Mesendoderm (in vitro differentiated cells): ENCODE data around the gene MINK1.

Experiments
- DNase-seq: peaks from one replicate; pipeline ENCODE4 v3.0.0; 2013
- H2AK5ac ChIP-seq: 2 replicates; pipeline ENCODE4 v1.6.1; 2013; ENCODE audit warnings: low read length, inconsistent platforms
- H2BK120ac ChIP-seq: 2 replicates; pipeline ENCODE4 v1.6.1; 2013; ENCODE audit warnings: low read depth, mild to moderate bottlenecking, low read length, moderate library complexity, mixed read lengths
- H2BK15ac ChIP-seq: replicated peaks from 2 replicates; pipeline ENCODE4 v1.6.1; 2013; ENCODE audit warnings: low read depth, mild to moderate bottlenecking, moderate library complexity
- H2BK5ac ChIP-seq: 2 replicates; pipeline ENCODE4 v1.6.1; 2013; ENCODE audit warnings: low read length, inconsistent platforms
- H3K18ac ChIP-seq: 2 replicates; pipeline ENCODE4 v1.6.1; 2013; ENCODE audit warnings: mild to moderate bottlenecking, low read length, mixed read lengths
- H3K23ac ChIP-seq: one replicate; pipeline ENCODE4 v1.6.1; 2013; ENCODE audit warnings: low read length
- H3K27ac ChIP-seq: 2 replicates; pipeline ENCODE4 v1.5.1; 2013; ENCODE audit warnings: low read depth, mild to moderate bottlenecking, inconsistent platforms, low read length, moderate library complexity
- H3K27me3 ChIP-seq: 2 replicates; pipeline ENCODE4 v1.6.1; 2013; ENCODE audit warnings: low read length, control low read depth, mild to moderate bottlenecking, inconsistent platforms; ENCODE audit not compliant: insufficient read depth, poor library complexity
- H3K36me3 ChIP-seq: 2 replicates; pipeline ENCODE4 v1.6.1; 2013; ENCODE audit warnings: low read length, inconsistent platforms; ENCODE audit not compliant: control insufficient read depth, insufficient read depth
- H3K4ac ChIP-seq: one replicate; pipeline ENCODE4 v1.6.1; 2013; ENCODE audit warnings: low read depth, mild to moderate bottlenecking, low read length, moderate library complexity
- H3K4me1 ChIP-seq: 2 replicates; pipeline ENCODE4 v1.6.1; 2013; ENCODE audit warnings: low read depth, low read length, inconsistent platforms; ENCODE audit not compliant: control insufficient read depth
- H3K4me2 ChIP-seq: 2 replicates; pipeline ENCODE4 v1.6.1; 2013; ENCODE audit warnings: low read length
- H3K4me3 ChIP-seq: 2 replicates; pipeline ENCODE4 v1.5.1; 2013; ENCODE audit warnings: mild to moderate bottlenecking, low read length
- H3K56ac ChIP-seq: one replicate; pipeline ENCODE4 v1.6.1; 2013; ENCODE audit warnings: low read length
- H3K79me1 ChIP-seq: 2 replicates; pipeline ENCODE4 v1.6.1; 2013; ENCODE audit warnings: low read length, inconsistent platforms
- H3K79me2 ChIP-seq: 2 replicates; pipeline ENCODE4 v1.6.1; 2013; ENCODE audit warnings: mild to moderate bottlenecking, low read length; ENCODE audit not compliant: control insufficient read depth, insufficient read depth
- H3K9ac ChIP-seq: 2 replicates; pipeline ENCODE4 v1.6.1; 2013; ENCODE audit warnings: low read length, inconsistent platforms
- H4K5ac ChIP-seq: one replicate; pipeline ENCODE4 v1.6.1; 2013; ENCODE audit warnings: low read length
- H4K8ac ChIP-seq: one replicate; pipeline ENCODE4 v1.6.1; 2013; ENCODE audit warnings: low read depth, mild to moderate bottlenecking, control low read depth, low read length, moderate library complexity
- WGBS: extraction: QIAGEN DNeasy Blood & Tissue Kit; methylation state at CpG from one replicate; pipeline ENCODE4 v1.1.7; 2013; ENCODE audit warnings: low lambda C conversion rate, missing lambda C conversion rate; ENCODE audit not compliant: insufficient coverage; ENCODE audit errors: extremely low coverage; 5-methylcytosine and 5-hydroxymethylcytosine counted together

Gene MINK1

DNA sequence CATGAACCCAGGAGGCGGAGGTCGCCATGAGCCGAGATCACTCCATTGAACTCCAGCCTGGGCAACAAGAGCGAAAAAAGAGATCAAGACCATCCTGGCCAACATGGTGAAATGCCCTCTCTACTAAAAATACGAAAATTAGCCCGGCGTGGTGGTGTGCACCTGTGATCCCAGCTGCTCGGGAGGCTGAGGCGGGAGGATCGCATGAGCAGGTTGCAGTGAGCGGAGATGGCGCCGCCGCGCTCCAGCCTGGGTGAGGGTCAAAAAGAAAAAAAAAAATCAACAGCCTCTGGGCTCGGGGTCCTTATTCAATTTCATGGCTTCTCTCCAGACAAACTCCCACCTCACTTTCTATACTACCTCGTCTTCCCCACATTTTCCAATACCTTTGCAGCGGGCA is 95.7 kb downstream of the MINK1 start:
- H3K23ac ChIP-seq, result no peak overlapping the region
- no peak overlapping the region for H3K9ac ChIP-seq
- H3K27ac ChIP-seq, result no peak overlapping the region
- no peaks in the 10 kb centered on the region for H3K79me2 ChIP-seq
- H3K36me3 ChIP-seq, result no peaks in the 10 kb centered on the region
- no peak overlapping the region for H3K56ac ChIP-seq
- H2BK5ac ChIP-seq, result no peak overlapping the region
- DNase-seq, result no peak
- H3K18ac ChIP-seq, result no peak overlapping the region
- no peak overlapping the region for H3K4ac ChIP-seq
- no peaks in the 10 kb centered on the region for H3K27me3 ChIP-seq
- H3K4me3 ChIP-seq, result no peak overlapping the region
- H3K4me2 ChIP-seq, result no peak overlapping the region
- H4K5ac ChIP-seq, result no peak overlapping the region
- WGBS, result no CpG with 5 or more reads among the region's 18 CpGs
- H2BK15ac ChIP-seq, result no peak overlapping the region
- no peaks in the 10 kb centered on the region for H3K4me1 ChIP-seq
- no peak overlapping the region for H2BK120ac ChIP-seq
- no peaks in the 10 kb centered on the region for H3K79me1 ChIP-seq
- no peak overlapping the region for H4K8ac ChIP-seq
- H2AK5ac ChIP-seq, result no peak overlapping the region

DNA sequence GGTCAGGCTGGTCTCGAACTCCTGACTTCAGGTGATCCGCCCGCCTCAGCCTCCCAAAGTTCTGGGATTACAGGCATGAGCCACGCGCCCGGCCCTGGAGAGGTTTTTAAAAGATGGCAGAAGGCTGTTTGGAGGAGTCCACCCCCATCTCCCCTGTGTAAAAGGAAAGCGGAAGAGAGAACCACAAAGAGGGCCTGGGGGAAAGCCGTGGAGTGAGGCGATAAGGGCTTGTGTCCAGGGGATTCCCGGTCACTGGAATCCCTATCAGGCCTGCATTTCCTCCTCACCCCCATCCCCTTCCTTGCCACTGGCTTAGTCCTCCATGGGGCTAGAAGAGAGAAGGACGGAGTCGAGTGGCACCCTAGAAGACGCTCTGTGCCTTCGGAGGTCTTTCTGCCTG is 98.8 kb downstream of the MINK1 start, which contains the start of gene GP1BA:
Gene GP1BA, plus strand, starts transcription at position 315 of the 400 bp plus-strand sequence. CDS start 328 bp downstream, outside the sequence.
- H3K4me1 ChIP-seq, result no peaks in the 10 kb centered on the region
- H2BK15ac ChIP-seq, result no peak within 1 kb of the TSS
- no peak within 1 kb of the TSS for H3K4ac ChIP-seq
- no peaks in the 10 kb centered on the region for H3K79me1 ChIP-seq
- H3K79me2 ChIP-seq, result no peaks in the 10 kb centered on the region
- no peak within 1 kb of the TSS for H3K27ac ChIP-seq
- no CpG with 5 or more reads among the region's 14 CpGs for WGBS
- H4K8ac ChIP-seq, result no peak within 1 kb of the TSS
- H3K23ac ChIP-seq, result no peak within 1 kb of the TSS
- no peak within 1 kb of the TSS for H3K9ac ChIP-seq
- H3K18ac ChIP-seq, result no peak within 1 kb of the TSS
- H2AK5ac ChIP-seq, result no peak within 1 kb of the TSS
- no peak for DNase-seq
- no peak within 1 kb of the TSS for H4K5ac ChIP-seq
- H3K4me2 ChIP-seq, result no peak within 1 kb of the TSS
- no peak within 1 kb of the TSS for H2BK5ac ChIP-seq
- no peak within 1 kb of the TSS for H3K4me3 ChIP-seq
- H3K36me3 ChIP-seq, result no peaks in the 10 kb centered on the region
- no peaks in the 10 kb centered on the region for H3K27me3 ChIP-seq
- H2BK120ac ChIP-seq, result no peak within 1 kb of the TSS
- no peak within 1 kb of the TSS for H3K56ac ChIP-seq

DNA sequence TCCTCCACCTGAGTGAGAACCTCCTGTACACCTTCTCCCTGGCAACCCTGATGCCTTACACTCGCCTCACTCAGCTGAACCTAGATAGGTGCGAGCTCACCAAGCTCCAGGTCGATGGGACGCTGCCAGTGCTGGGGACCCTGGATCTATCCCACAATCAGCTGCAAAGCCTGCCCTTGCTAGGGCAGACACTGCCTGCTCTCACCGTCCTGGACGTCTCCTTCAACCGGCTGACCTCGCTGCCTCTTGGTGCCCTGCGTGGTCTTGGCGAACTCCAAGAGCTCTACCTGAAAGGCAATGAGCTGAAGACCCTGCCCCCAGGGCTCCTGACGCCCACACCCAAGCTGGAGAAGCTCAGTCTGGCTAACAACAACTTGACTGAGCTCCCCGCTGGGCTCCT is 99.6 kb downstream of the MINK1 start:
- Histone ChIP-seq H3K18ac (no peak overlapping the region), H3K4me3 (no peak overlapping the region), H3K9ac (no peak overlapping the region), H3K4ac (no peak overlapping the region), H3K36me3 (no peaks in the 10 kb centered on the region), H2BK5ac (no peak overlapping the region), H3K4me1 (no peaks in the 10 kb centered on the region), H4K8ac (no peak overlapping the region), H3K23ac (no peak overlapping the region), H2BK120ac (no peak overlapping the region), H3K56ac (no peak overlapping the region), H3K4me2 (no peak overlapping the region), H3K79me2 (no peaks in the 10 kb centered on the region), H3K79me1 (no peaks in the 10 kb centered on the region), H2AK5ac (no peak overlapping the region), H3K27ac (no peak overlapping the region), H4K5ac (no peak overlapping the region), H2BK15ac (no peak overlapping the region), H3K27me3 (no peaks in the 10 kb centered on the region)
- no CpG with 5 or more reads among the region's 12 CpGs for WGBS
- DNase-seq, result no peak

DNA sequence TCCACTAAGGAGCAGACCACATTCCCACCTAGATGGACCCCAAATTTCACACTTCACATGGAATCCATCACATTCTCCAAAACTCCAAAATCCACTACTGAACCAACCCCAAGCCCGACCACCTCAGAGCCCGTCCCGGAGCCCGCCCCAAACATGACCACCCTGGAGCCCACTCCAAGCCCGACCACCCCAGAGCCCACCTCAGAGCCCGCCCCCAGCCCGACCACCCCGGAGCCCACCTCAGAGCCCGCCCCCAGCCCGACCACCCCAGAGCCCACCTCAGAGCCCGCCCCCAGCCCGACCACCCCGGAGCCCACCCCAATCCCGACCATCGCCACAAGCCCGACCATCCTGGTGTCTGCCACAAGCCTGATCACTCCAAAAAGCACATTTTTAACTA is 100.5 kb downstream of the MINK1 start:
- H2AK5ac ChIP-seq, result no peak overlapping the region
- no peak overlapping the region for H3K4me2 ChIP-seq
- H4K8ac ChIP-seq, result no peak overlapping the region
- H2BK15ac ChIP-seq, result no peak overlapping the region
- no peak for DNase-seq
- no peak overlapping the region for H3K18ac ChIP-seq
- H3K79me1 ChIP-seq, result peaks cover 5% of the 10 kb centered on the region
- H2BK5ac ChIP-seq, result no peak overlapping the region
- no CpG with 5 or more reads among the region's 16 CpGs for WGBS
- no peaks in the 10 kb centered on the region for H3K36me3 ChIP-seq
- no peak overlapping the region for H3K56ac ChIP-seq
- no peaks in the 10 kb centered on the region for H3K27me3 ChIP-seq
- no peak overlapping the region for H3K4ac ChIP-seq
- H3K27ac ChIP-seq, result no peak overlapping the region
- H3K4me1 ChIP-seq, result peaks cover under 1% of the 10 kb centered on the region
- H2BK120ac ChIP-seq, result no peak overlapping the region
- no peak overlapping the region for H3K9ac ChIP-seq
- no peak overlapping the region for H4K5ac ChIP-seq
- no peak overlapping the region for H3K4me3 ChIP-seq
- H3K23ac ChIP-seq, result no peak overlapping the region
- peaks cover 4% of the 10 kb centered on the region for H3K79me2 ChIP-seq

GRCh38 chr17:4934173-4934979 is 101.2 kb downstream of the MINK1 start:
- no peaks in the 10 kb centered on the region for H3K27me3 ChIP-seq
- H3K27ac ChIP-seq, result no peak overlapping the region

GRCh38 chr17:4935650-4936049 is 102.5 kb downstream of the MINK1 start:
- H3K27ac ChIP-seq, result no peak overlapping the region
- H3K56ac ChIP-seq, result no peak overlapping the region
- no peak overlapping the region for H2AK5ac ChIP-seq
- no peak overlapping the region for H3K4me2 ChIP-seq
- no peak overlapping the region for H2BK120ac ChIP-seq
- H3K79me1 ChIP-seq, result peaks cover 9% of the 10 kb centered on the region
- H3K36me3 ChIP-seq, result no peaks in the 10 kb centered on the region
- H4K5ac ChIP-seq, result no peak overlapping the region
- H3K4ac ChIP-seq, result no peak overlapping the region
- H2BK15ac ChIP-seq, result no peak overlapping the region
- H3K4me1 ChIP-seq, result peaks cover 3% of the 10 kb centered on the region
- no peak overlapping the region for H3K18ac ChIP-seq
- no peak overlapping the region for H3K23ac ChIP-seq
- H3K9ac ChIP-seq, result no peak overlapping the region
- peaks cover 10% of the 10 kb centered on the region for H3K79me2 ChIP-seq
- no peak overlapping the region for H3K4me3 ChIP-seq
- no peak overlapping the region for H2BK5ac ChIP-seq
- H4K8ac ChIP-seq, result no peak overlapping the region
- no peak for DNase-seq
- H3K27me3 ChIP-seq, result no peaks in the 10 kb centered on the region

More at GRCh38 chr17:4934173-4934979, 101.2 kb downstream of the MINK1 start:
- Histone ChIP-seq H3K79me1 (peaks cover 9% of the 10 kb centered on the region), H3K79me2 (peaks cover 10% of the 10 kb centered on the region), H3K4me3 (no peak overlapping the region), H2BK5ac (no peak overlapping the region), H3K4ac (no peak overlapping the region), H3K18ac (no peak overlapping the region), H3K56ac (peak overlapping the region; percentile 62), H3K36me3 (no peaks in the 10 kb centered on the region), H2BK120ac (no peak overlapping the region), H3K23ac (no peak overlapping the region), H3K4me2 (no peak overlapping the region), H4K8ac (no peak overlapping the region), H4K5ac (no peak overlapping the region), H3K9ac (no peak overlapping the region), H2AK5ac (no peak overlapping the region), H2BK15ac (no peak overlapping the region), H3K4me1 (peaks cover 3% of the 10 kb centered on the region)
- DNase-seq, result peak; percentile 77
- WGBS, result no CpG with 5 or more reads among the region's 14 CpGs
